ENCODE measurements around the gene CENPP.

GRCh38 chr9:92373167-92373566 lies 47.4 kb downstream of the CENPP start:
- TF ChIP-seq TAF1 (IDR thresholded peaks at IDR 0.05; ENCODE audit: low read depth, low read length) (no peak), POLR2A (IDR thresholded peaks at IDR 0.05; ENCODE audit: low read depth, low read length) (no peak), SPI1 (IDR thresholded peaks at IDR 0.05; ENCODE audit: low read depth, low read length) (no peak), POLR2AphosphoS5 (IDR thresholded peaks at IDR 0.05; ENCODE audit: low read depth, low read length) (no peak), PAX5 (IDR thresholded peaks at IDR 0.05; ENCODE audit: insufficient read depth, low read length, severe bottlenecking) (no peak)
